Measurements from ENCODE around the gene RAB5B. TPM values are rescaled to one million over a fixed set of nuclear protein-coding genes. Genes with fewer than 3 reads are reported as not detected.

Gene RAB5B
- total and polyA plus RNA-seq, 2 donors from 2014 or later = 72.5 to 112 TPM

- no peaks in the 10 kb centered on the region for H3K9me3 ChIP-seq (ENCODE audit: control insufficient read depth in 2 of 3, insufficient read depth in 1 of 3, low read length in 3 of 3)
- no peak for TF ChIP-seq CTCF (IDR thresholded peaks at IDR 0.05; ENCODE audit: borderline replicate concordance, extremely low read depth, insufficient read depth)
- H3K4me1 ChIP-seq (ENCODE audit: control insufficient read depth in 2 of 3, insufficient read depth in 2 of 3, low read depth in 1 of 3, low read length in 3 of 3) = peaks cover 0 to 5% (median 0%) of the 10 kb centered on the region in 3 donors
- H3K27me3 ChIP-seq (ENCODE audit: control insufficient read depth, insufficient read depth, low read length) = no peaks in the 10 kb centered on the region
- intact Hi-C loops (cut with DNase I) = no loop called here
- H3K9ac ChIP-seq (ENCODE audit: low read length in 3 of 3) = no peak overlapping the region
- no peak overlapping the region for H3K27ac ChIP-seq (ENCODE audit: low read depth in 2 of 2, low read length in 2 of 2)
- FAIRE-seq (no peak), DNase-seq (no peak)
- no peak overlapping the region for H3K4me3 ChIP-seq (ENCODE audit: low read length in 3 of 3)
- peaks cover 9 to 36% (median 26%) of the 10 kb centered on the region in 3 donors for H3K36me3 ChIP-seq (ENCODE audit: control insufficient read depth in 2 of 3, insufficient read depth in 3 of 3, low read length in 3 of 3)
Observed at GRCh38 chr12:55995366-55995765, 21.5 kb downstream of the RAB5B start.

DNA sequence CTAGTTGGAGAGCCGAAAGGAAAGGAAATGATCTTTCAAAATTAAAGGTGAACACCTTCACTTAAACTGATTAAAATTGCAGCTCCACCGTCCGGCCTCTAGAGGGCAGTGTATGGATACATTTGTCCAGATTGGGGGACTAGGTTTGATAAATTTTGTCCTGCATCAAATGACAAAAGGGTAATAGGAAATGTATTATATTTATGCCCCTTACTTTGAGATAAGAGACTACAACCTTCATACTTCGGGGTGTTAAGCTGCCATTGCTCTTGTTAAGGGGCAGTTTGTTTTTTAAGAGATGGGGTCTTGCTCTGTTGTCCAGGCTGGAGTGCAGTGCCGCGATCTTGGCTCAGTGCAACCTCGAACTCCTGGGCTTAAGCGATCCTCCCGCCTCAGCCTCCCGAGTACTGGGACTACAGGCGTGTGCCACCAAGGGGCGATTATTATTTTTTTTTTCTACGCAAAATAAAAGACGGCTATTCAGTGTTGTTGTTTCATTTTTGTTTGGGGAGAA, 22.4 kb downstream of the RAB5B start:
- Histone ChIP-seq H3K9ac (ENCODE audit: low read length in 3 of 3) (peak overlapping the region; percentile 27 to 100 (median 86)), H3K27me3 (ENCODE audit: control insufficient read depth, insufficient read depth, low read length) (no peaks in the 10 kb centered on the region)

DNA sequence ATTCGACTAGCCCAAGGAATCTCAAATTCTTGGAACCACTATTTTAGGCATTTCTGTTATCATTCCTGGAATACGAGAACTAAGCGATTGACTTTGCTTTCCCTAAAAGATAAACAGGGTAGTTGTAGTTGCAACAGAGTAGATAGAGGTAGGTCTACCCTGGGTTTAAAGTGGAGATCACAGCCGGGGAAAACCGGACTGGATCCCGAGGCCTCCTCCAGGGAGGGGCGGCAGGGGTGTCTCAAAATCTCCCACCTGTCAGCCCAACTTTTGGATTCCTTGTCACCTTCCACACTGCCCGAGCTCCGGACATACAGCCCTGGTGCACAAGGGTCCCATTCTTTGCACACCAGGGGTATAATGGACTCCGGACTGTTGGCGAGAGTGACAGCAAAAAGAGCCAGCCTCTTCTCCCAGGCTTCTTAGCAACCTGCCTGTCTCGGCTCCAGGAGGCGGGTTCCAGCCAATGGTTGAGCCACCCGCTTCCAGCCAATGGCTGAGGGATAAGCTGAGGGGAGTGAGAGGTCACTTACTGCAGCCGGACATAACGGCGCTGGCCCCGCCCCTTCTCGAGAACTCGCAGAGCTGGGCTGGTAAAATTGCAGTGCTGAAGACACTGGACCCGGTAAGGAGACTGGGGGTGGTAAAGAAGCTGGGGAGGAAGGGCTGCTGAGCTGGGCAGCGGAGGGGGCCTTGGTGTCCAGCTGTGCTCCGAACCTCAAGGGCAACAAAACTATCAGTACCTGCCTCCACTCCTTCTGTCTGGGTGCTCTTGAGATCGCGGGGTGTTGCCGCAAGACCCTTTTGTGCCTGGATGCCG, 23.0 kb downstream of the RAB5B start, which contains the start of gene SUOX:
Gene SUOX (plus strand): TSS at position 562 of the 820 bp plus-strand sequence. CDS start 4,946 bp downstream, outside the sequence.
- FAIRE-seq = peak; percentile 97
- peak within 1 kb of the TSS; percentile 78 to 100 (median 98) for H3K4me3 ChIP-seq (ENCODE audit: low read length in 3 of 3)
- peaks cover 4 to 23% (median 15%) of the 10 kb centered on the region in 3 donors for H3K36me3 ChIP-seq (ENCODE audit: control insufficient read depth in 2 of 3, insufficient read depth in 3 of 3, low read length in 3 of 3)
- peaks cover 0 to 10% (median 5%) of the 10 kb centered on the region in 3 donors for H3K4me1 ChIP-seq (ENCODE audit: control insufficient read depth in 2 of 3, insufficient read depth in 2 of 3, low read depth in 1 of 3, low read length in 3 of 3)
- H3K27ac ChIP-seq (ENCODE audit: low read depth in 2 of 2, low read length in 2 of 2) = peak within 1 kb of the TSS; percentile 92 to 94
- no peak for TF ChIP-seq CTCF (IDR thresholded peaks at IDR 0.05; ENCODE audit: borderline replicate concordance, extremely low read depth, insufficient read depth)
- intact Hi-C loops (cut with DNase I) = no loop called here
- H3K27me3 ChIP-seq (ENCODE audit: control insufficient read depth, insufficient read depth, low read length) = no peaks in the 10 kb centered on the region
- H3K9ac ChIP-seq (ENCODE audit: low read length in 3 of 3) = peak within 1 kb of the TSS; percentile 86 to 100 (median 95)
- peak; percentile 97 to 99 (median 98) for DNase-seq
- H3K9me3 ChIP-seq (ENCODE audit: control insufficient read depth in 2 of 3, insufficient read depth in 1 of 3, low read length in 3 of 3) = no peaks in the 10 kb centered on the region

More for the DNA sequence above, 22.4 kb downstream of the RAB5B start:
- Histone ChIP-seq H3K4me3 (ENCODE audit: low read length in 3 of 3) (peak overlapping the region; percentile 78 to 100 (median 98)), H3K9me3 (ENCODE audit: control insufficient read depth in 2 of 3, insufficient read depth in 1 of 3, low read length in 3 of 3) (no peaks in the 10 kb centered on the region), H3K36me3 (ENCODE audit: control insufficient read depth in 2 of 3, insufficient read depth in 3 of 3, low read length in 3 of 3) (peaks cover 6 to 27% (median 17%) of the 10 kb centered on the region in 3 donors), H3K4me1 (ENCODE audit: control insufficient read depth in 2 of 3, insufficient read depth in 2 of 3, low read depth in 1 of 3, low read length in 3 of 3) (peaks cover 0 to 5% (median 2%) of the 10 kb centered on the region in 3 donors), H3K27ac (ENCODE audit: low read depth in 2 of 2, low read length in 2 of 2) (peak overlapping the region; percentile 92 to 94)
- intact Hi-C loops (cut with DNase I) = no loop called here
- FAIRE-seq (peak; percentile 52), DNase-seq (peak; percentile 56 to 88 (median 68))
- peak; percentile 90 for TF ChIP-seq CTCF (IDR thresholded peaks at IDR 0.05; ENCODE audit: borderline replicate concordance, extremely low read depth, insufficient read depth)

Data from kidney (tissue), 14 donors.